GM13977 (cell line): Measurements from ENCODE around the gene SLC12A6.

Experiments
- DNase-seq: peaks from one replicate; pipeline ENCODE4 v3.0.0; 2012; ENCODE audit warnings: low spot score
- CTCF ChIP-seq: IDR thresholded peaks from 2 replicates; pipeline ENCODE4 v1.5.1; 2012; ENCODE audit warnings: mild to moderate bottlenecking, control low read depth; ENCODE audit not compliant: insufficient read depth; ENCODE audit errors: extremely low read depth, missing control alignments
- in situ Hi-C: fragments of 300-500 bp; cut with MboI; formaldehyde crosslinking; loops from one replicate; pipeline ENCODE4 v1.12.0; 2022; ENCODE audit warnings: low sequenced_read_pairs, low pct_unique_long_range_greater_than_20kb, mixed read lengths, inconsistent platforms; ENCODE audit not compliant: unreplicated experiment

The SLC12A6 gene

GRCh38 chr15:34252545-34252944, 85.0 kb downstream of the SLC12A6 start:
- no peak for TF ChIP-seq CTCF
- in situ Hi-C loops: loop anchor here (10.0 kb wide), 1 partner anchor 52 kb away; no protein-coding TSS in a partner anchor
- DNase-seq: no peak

GRCh38 chr15:34248190-34248589, 89.4 kb downstream of the SLC12A6 start:
- no peak for DNase-seq
- in situ Hi-C loops: loop anchor here (25.0 kb wide), 1 partner anchor 339 kb away; the partner anchor contains the start of gene GOLGA8B

GRCh38 chr15:34246276-34246976, 91.2 kb downstream of the SLC12A6 start:
- TF ChIP-seq CTCF: no peak
- DNase-seq: no peak
- in situ Hi-C loops: loop anchor here (25.0 kb wide), 1 partner anchor 341 kb away; the partner anchor contains the start of gene GOLGA8B

More at GRCh38 chr15:34248190-34248589, 89.4 kb downstream of the SLC12A6 start:
- no peak for TF ChIP-seq CTCF

GRCh38 chr15:34243226-34243625, 94.4 kb downstream of the SLC12A6 start:
- DNase-seq: no peak
- in situ Hi-C loops: loop anchor here (25.0 kb wide), 1 partner anchor 344 kb away; the partner anchor contains the start of gene GOLGA8B
- no peak for TF ChIP-seq CTCF

- in situ Hi-C loops: loop anchor here (25.0 kb wide), 1 partner anchor 345 kb away; the partner anchor contains the start of gene GOLGA8B
- no peak for TF ChIP-seq CTCF
- DNase-seq: no peak
Observed at GRCh38 chr15:34242331-34242710, 95.3 kb downstream of the SLC12A6 start.

- in situ Hi-C loops: loop anchor here (25.0 kb wide), 1 partner anchor 346 kb away; the partner anchor contains the start of gene GOLGA8B
- peak; percentile 57 for DNase-seq
- peak; percentile 61 for TF ChIP-seq CTCF
Observed at GRCh38 chr15:34241376-34242330, 95.9 kb downstream of the SLC12A6 start.
